ENCODE results near the gene CLBA1.

The CLBA1 gene

GRCh38 chr14:104999361-104999760 is 13.8 kb downstream of the CLBA1 start:
- H3K4me3 ChIP-seq (ENCODE audit: low read depth, low read length), result no peak overlapping the region
- no peak for TF ChIP-seq CTCF (IDR thresholded peaks at IDR 0.05; ENCODE audit: borderline replicate concordance, insufficient read depth, low read depth, low read length)

DNA sequence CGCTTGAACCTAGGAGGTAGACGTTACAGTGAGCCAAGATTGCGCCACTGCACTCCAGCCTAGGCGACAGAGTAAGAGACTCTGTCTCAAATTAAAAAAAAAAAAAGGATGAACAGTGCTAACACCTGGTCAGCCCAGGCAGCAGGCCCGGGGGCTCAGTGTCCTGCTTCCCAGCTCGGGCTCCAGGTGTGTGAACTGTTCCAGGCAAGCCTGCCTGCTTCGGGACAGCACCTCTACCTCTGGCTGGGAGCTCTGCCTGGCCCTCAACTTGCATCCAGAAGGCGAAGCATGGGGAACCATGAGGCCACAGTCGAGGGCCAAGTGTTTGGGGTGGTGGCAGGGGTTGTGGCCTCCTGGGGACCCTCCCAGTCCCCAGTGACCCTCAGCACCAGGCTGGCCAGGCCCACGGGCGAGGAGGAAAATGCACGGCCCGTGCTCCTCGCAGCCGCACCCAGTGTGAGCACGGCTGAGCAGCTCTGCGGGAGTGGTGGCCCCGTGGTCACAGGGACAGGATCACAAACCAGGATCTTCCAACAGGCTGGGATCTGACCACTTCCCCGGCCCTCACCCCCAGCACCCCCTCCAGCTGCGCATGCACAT is 19.8 kb downstream of the CLBA1 start:
- no peak overlapping the region for H3K4me3 ChIP-seq (ENCODE audit: low read depth, low read length)
- TF ChIP-seq CTCF (IDR thresholded peaks at IDR 0.05; ENCODE audit: borderline replicate concordance, insufficient read depth, low read depth, low read length), result no peak

DNA sequence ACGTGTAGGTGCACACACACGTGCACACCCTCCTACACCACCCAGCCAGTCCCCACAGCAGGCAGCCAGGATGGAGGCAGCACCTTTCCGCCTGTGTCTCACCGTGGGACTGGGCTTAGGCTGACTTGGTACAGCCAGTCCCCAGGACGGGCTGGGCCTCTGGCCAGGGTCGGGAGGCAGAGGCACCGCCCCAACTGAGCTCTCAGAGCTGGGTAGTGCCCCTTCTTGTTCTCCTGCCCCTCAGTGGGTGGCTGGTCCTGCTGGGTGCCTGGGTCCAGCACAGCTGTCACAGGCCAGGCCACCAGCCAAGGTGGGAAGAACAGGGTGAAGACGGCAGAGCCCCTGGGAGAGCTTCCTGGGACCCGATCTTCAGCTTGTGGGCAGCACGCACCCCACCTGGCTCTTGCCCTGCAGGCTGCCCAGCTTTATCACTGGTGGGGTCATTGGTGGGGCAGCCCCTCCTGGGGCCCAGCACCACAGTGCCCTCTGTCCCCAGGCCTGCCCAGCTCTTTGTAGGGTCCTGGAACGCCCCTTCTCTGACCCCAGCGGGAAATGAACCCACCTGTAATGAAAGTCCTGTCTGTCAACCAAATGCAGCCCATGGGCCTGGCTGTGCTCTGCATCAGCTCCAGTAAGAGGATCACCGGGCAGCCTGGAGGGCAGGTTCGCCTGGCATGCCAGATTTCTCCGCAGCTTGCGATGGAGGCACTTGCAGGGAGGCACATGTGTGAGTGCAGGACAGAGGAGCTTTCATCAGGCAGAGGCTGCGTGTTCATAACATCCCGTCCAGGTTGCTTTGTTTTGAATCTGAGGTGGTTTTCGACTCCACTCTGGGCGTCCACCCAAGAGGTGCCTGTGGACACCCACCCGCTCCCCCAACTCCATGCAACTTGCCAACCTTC is 20.6 kb downstream of the CLBA1 start:
- H3K4me3 ChIP-seq (ENCODE audit: low read depth, low read length), result no peak overlapping the region
- TF ChIP-seq CTCF (IDR thresholded peaks at IDR 0.05; ENCODE audit: borderline replicate concordance, insufficient read depth, low read depth, low read length), result no peak

GRCh38 chr14:105006831-105007592 is 21.4 kb downstream of the CLBA1 start:
- no peak overlapping the region for H3K4me3 ChIP-seq (ENCODE audit: low read depth, low read length)
- TF ChIP-seq CTCF (IDR thresholded peaks at IDR 0.05; ENCODE audit: borderline replicate concordance, insufficient read depth, low read depth, low read length), result no peak

DNA sequence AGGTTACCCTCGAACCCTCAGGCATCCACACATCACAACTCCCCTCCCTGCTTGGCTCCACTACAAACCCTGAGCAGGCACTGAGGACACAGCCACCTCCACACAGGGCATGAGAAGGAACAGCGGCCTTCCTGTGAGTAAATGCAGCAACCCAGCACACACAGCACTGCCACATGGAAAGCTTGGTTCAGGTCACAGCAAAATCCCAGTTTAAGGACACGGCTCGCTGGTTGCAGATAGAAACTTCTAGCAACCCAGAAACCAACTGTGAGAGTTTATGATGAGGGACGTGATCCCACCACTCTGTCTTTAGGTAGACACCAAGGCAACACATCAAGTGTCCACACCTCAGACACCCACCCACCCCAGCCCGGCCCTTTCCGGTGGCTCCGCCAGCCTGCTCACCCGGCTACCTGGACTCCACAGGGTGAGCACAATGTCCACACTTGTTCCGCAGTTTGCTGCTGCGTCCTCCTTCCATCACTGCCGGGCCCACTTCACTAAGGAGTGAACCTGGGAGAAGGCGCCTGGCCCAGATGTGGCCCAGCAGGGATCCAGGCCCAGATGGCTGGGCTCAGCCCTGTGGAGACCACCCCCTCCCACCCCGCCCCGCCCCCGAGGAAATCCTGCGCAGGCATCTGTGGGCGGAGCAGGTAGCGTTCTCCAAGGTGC is 22.1 kb downstream of the CLBA1 start:
- no peak for TF ChIP-seq CTCF (IDR thresholded peaks at IDR 0.05; ENCODE audit: borderline replicate concordance, insufficient read depth, low read depth, low read length)

GRCh38 chr14:105010106-105010505 is 24.5 kb downstream of the CLBA1 start:
- H3K4me3 ChIP-seq (ENCODE audit: low read depth, low read length), result no peak overlapping the region
- no peak for TF ChIP-seq CTCF (IDR thresholded peaks at IDR 0.05; ENCODE audit: borderline replicate concordance, insufficient read depth, low read depth, low read length)

More for the DNA sequence above, 22.1 kb downstream of the CLBA1 start:
- H3K4me3 ChIP-seq (ENCODE audit: low read depth, low read length), result no peak overlapping the region

All from GM12875 (cell line).